Measurements from ENCODE around the gene NELFCD. TPM values are rescaled to one million over a fixed set of nuclear protein-coding genes. Genes with fewer than 3 reads are reported as not detected.

NELFCD gene
- total and polyA plus RNA-seq, 8 donors, result 48.3 to 130 (median 114) TPM

- intact Hi-C loops (cut with DNase I), result no loop called here
- Histone ChIP-seq H3K4me3 (no peak overlapping the region), H3K9me3 (no peaks in the 10 kb centered on the region), H3K4me1 (no peaks in the 10 kb centered on the region), H3K27me3 (no peaks in the 10 kb centered on the region), H3K36me3 (peaks cover 0 to 100% of the 10 kb centered on the region in 2 donors), H3K27ac (no peak overlapping the region)
- DNase-seq (no peak), ATAC-seq (no peak)
- no peak for TF ChIP-seq CTCF (IDR thresholded peaks at IDR 0.05)
These were observed 9.8 kb downstream of the NELFCD start for GRCh38 chr20:58990651-58991445.

- no peak overlapping the region for H3K4me3 ChIP-seq
- ATAC-seq (no peak), DNase-seq (no peak)
- no peak for TF ChIP-seq CTCF (IDR thresholded peaks at IDR 0.05)
- H3K27ac ChIP-seq, result no peak overlapping the region
- H3K9me3 ChIP-seq, result no peaks in the 10 kb centered on the region
- no peaks in the 10 kb centered on the region for H3K27me3 ChIP-seq
- intact Hi-C loops (cut with DNase I), result no loop called here
- H3K4me1 ChIP-seq, result no peaks in the 10 kb centered on the region
- H3K36me3 ChIP-seq, result peaks cover 0 to 100% of the 10 kb centered on the region in 2 donors
These were observed 10.7 kb downstream of the NELFCD start for GRCh38 chr20:58991715-58992114.

GRCh38 chr20:58992911-58993310 lies 11.9 kb downstream of the NELFCD start:
- no peaks in the 10 kb centered on the region for H3K9me3 ChIP-seq
- TF ChIP-seq CTCF (IDR thresholded peaks at IDR 0.05), result no peak
- intact Hi-C loops (cut with DNase I), result no loop called here
- no peaks in the 10 kb centered on the region for H3K27me3 ChIP-seq
- H3K27ac ChIP-seq, result no peak overlapping the region
- no peak for ATAC-seq
- no peak overlapping the region for H3K4me3 ChIP-seq
- H3K36me3 ChIP-seq, result peaks cover 0 to 100% of the 10 kb centered on the region in 2 donors
- H3K4me1 ChIP-seq, result no peaks in the 10 kb centered on the region
- no peak for DNase-seq

- DNase-seq (no peak), ATAC-seq (no peak)
- Histone ChIP-seq H3K27me3 (no peaks in the 10 kb centered on the region), H3K9me3 (no peaks in the 10 kb centered on the region), H3K4me1 (no peaks in the 10 kb centered on the region), H3K27ac (no peak overlapping the region), H3K4me3 (no peak overlapping the region), H3K36me3 (peaks cover 0 to 100% of the 10 kb centered on the region in 2 donors)
- intact Hi-C loops (cut with DNase I), result no loop called here
- no peak for TF ChIP-seq CTCF (IDR thresholded peaks at IDR 0.05)
These were observed 12.5 kb downstream of the NELFCD start for GRCh38 chr20:58993332-58994248.
